ENCODE data around the gene NDUFAB1.
"Not testable (repeated sequence)": the region's sequence is repeated elsewhere in the genome, so short reads cannot be mapped to it uniquely, and the experiment has no call there.

The NDUFAB1 gene

DNA sequence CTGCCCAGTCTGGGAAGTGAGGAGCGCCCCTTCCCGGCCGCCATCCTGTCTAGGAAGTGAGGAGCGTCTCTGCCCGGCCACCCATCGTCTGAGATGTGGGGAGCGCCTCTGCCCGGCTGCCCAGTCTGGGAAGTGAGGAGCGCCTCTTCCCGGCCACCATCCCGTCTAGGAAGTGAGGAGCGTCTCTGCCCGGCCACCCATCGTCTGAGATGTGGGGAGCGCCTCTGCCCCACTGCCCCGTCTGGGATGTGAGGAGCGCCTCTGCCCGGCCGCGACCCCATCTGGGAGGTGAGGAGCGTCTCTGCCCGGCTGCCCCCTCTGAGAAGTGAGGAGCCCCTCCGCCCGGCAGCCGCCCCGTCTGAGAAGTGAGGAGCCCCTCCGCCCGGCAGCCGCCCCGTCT lies 12.8 kb downstream of the NDUFAB1 start:
- not testable (repeated sequence) for DNase-seq

GRCh38 chr16:23581764-23582163 lies 14.4 kb downstream of the NDUFAB1 start:
- DNase-seq, result no peak

DNA sequence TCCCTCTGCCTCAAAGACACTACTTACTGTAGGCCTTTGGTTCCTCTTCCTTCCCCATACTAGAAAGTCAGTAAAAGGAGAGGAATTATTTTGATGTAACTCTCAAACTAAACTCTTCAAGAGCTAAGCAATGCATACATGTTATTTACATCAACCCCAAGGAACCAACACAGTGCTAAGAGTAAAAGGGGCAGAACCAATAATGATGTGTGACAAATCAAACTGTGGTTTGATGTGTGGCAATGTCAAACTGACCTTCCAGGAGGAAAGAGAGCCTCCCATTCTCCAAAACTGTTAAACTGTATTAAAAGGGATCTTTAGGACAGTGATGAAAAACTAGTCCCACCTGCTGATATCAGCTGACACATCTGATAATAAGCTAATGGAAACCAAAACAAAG lies 15.7 kb downstream of the NDUFAB1 start:
- DNase-seq, result no peak

- DNase-seq, result no peak
These were observed 16.7 kb downstream of the NDUFAB1 start for GRCh38 chr16:23579371-23579770.

DNA sequence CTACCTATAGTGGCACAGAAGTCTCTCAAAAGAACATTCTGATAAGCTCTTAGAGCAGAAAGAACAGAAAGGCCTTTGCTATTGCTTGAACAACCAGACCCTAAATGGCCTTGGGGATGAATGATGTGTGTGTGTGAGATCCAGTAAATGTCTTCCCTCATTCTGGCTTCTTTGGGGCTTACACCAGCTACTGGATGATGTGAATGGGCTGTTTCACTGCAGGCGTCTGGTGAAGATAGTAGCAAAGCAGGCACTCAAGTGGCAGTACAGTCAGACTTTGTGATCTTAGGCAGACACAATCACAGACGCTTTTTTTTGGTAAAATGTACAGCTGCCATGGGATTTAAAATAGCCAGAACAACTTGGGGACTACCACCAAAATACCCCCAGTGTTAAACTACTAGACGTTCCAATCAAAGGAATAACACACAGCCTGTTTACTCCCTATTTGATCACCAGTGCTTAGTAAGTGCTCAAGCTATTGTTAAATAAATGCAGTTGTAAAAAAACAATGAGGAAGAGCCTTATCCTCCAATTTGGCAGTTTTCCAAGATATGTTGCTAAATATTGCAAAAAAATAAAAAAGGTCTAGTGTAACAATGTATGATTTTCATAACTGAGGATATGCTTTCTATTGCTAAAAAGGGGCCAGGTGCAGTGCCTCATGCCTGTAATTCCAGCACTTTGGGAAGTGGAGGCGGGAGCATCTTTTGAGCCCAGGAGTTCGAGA lies 17.9 kb downstream of the NDUFAB1 start:
- DNase-seq, result no peak

GRCh38 chr16:23577493-23577892 lies 18.6 kb downstream of the NDUFAB1 start:
- DNase-seq, result no peak

GRCh38 chr16:23575834-23576233 lies 20.3 kb downstream of the NDUFAB1 start:
- no peak for DNase-seq

GRCh38 chr16:23573817-23574216 lies 22.3 kb downstream of the NDUFAB1 start:
- no peak for DNase-seq

- DNase-seq, result no peak
These were observed 23.7 kb downstream of the NDUFAB1 start for GRCh38 chr16:23572394-23572793.

GRCh38 chr16:23571895-23572294 lies 24.2 kb downstream of the NDUFAB1 start:
- DNase-seq, result no peak

DNA sequence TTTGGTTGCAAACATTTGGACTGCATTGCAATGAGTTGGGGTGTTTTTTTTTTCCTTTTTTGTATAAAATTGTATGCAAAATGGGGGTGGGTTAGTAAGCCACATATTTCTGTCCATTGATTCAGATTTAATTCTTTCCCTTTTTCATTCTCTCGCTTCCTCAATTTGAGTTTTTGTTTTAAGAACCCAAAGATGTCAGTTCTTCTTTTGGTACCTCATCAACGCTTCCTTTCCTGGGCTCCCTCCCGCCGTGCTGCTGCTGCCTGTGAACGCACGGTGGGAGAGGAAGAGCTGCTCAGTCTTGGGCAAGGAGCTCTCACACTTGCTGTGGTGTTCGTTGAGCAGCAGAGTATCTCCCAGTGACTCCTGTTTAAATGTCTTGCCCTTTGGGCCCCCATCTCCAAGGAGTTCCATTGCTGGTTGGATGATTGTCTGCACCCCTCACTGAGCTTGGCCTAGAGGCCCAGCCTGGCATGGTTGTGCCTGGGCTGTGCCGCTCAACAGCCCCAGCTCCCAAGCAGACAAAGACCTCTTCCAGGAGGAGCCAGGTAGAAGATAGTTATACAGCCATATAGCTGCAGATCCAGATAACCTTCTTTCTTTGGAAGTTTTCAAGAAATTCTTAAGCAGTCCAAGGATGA lies 25.0 kb downstream of the NDUFAB1 start:
- no peak for DNase-seq

DNA sequence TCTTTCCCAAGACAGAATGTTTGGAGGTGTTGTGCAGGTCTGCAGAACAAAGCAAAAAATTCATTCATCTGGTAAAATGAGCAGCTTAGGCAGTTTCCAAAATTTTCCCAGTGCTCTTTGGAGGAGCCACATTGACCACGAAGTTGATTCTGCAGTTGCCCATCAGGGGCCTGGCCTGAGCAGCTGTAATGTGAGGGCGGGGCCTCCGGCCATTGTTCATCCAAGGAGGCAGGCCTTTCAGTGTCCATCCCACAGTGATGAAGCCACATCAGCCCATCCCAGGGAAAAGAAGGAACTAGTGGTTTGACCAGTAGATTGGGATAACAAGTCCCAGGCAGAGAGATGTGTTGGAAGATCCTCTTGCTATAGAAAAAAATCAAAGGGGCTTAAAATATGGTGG lies 28.5 kb downstream of the NDUFAB1 start:
- no peak for DNase-seq

DNA sequence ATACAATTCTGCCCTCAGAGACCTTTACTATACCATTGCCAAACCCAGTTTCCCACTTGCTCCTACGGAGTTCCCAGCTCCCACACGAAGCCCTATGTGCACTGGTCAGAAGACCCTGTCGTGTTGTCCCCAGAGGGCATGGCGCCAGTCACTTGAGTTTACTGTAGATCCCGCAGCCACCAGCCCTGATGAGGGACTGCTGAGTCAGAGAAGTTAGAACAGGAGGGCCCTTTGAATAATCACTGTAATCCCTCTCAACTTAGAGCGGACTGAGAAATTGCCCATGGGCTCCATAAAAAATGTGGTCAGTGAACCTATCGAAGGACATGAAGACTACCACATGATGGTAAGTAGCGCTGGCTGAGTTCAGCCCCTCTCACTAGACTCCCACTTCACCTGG lies 29.4 kb downstream of the NDUFAB1 start:
- DNase-seq, result no peak

DNA sequence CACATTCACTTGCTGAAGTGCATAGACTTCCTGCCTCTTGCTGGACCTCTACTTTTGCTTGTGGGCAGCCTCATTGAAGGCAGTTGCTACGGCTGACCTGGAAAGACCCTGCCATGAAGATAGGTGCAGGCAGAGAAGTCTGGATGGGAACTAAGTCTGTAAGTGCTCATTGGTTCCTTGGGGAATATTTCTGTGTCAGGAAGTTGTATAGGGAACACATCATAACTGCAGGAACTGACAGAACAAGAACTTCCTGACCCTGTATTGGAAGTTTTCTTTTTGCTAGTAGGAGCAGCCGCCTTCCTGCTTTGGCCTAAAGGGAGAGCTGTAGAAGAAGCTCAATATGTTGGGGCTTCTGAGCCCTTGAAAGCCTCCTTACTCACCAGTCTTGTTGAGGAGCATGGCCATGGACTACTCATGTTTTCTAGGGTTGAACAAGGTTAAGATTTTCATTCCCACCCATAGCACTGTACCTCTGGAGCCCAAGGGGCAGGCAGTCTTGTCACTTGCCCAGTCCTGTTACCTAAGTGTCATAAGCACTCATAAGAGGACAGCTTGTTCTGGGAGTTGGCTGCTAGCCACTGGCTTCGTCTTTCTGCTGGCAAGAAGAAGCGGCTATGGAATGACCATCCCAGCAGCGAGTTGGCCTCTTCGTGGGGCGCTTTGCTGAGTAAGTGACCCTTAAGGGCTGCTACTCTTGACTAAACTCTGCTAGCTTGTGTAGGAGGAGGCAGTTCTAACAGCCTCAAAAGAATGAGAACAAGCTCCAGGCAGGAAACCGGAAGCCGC lies 31.3 kb downstream of the NDUFAB1 start:
- no peak for DNase-seq

- no peak for DNase-seq
These were observed 32.9 kb downstream of the NDUFAB1 start for GRCh38 chr16:23563186-23563585.

- no peak for DNase-seq
These were observed 33.6 kb downstream of the NDUFAB1 start for GRCh38 chr16:23562505-23562904.

DNA sequence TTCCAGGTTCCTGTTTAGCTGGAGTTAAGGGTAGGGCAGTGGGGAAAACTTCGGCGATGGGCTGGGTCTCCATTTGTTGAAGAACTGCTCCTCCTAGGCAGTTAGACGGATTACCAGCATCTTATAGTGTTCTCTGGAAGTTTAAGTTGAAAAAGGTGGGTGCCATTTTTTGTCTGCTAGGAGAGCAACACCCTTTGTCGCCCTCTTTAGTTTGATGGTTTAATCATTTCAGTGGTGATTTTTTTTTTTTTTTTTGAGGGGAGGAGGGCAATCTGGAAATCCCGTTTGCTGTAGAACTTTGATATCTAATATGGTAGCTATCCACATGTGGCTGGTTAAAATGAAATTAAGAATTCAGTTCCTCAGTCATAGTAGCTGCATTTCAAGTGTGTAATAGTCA lies 34.5 kb downstream of the NDUFAB1 start:
- no peak for DNase-seq

GRCh38 chr16:23557779-23558702 lies 38.1 kb downstream of the NDUFAB1 start:
- DNase-seq, result no peak

DNA sequence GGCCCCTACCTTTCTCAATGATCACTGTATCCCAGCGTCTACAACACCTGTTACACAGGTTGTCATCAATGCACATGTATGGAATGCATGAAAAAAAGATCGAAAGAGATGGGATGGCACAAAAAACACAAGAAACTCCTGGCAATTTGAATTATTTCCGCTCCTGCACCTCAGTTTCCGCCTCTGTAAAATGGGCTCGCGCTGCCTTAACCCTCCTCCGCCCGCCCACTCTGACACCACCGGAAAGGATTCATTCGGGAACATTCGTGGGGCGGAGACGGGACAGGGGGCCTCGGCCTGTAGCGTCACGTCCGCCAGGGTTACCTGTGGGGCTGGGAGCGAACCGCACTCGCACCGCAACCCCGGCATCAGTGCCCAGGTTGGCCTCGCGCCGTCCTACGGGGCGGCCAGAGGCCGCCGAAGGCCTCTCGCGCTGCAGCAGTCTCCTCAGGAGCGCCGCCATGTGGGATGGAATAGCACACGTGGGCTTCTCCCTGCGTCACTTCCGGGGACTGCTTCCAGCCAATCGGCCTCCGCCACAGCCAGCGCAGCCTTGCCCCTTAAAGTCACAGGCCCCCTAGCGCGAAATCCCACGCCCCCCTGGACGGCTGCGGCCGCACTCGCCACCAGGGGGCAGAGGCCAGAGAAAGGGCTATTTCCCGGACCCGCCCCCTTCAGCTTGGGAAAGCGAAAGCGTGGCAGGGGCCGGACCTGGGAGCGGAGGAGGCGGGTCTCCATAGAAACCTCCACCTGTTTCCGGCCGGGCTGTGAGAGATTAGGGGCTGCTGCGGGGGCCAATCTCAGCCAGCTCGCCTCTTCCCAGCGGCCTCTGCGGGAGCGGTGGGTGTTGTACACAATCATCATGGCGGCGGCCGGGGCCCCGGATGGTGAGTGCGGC lies 39.0 kb downstream of the NDUFAB1 start, which contains the start of the genes EARS2 and UBFD1:
Gene EARS2 (minus strand): TSS at position 470 of the 898 bp plus-strand sequence. CDS start 7 bp downstream, at position 463.
Gene UBFD1 (plus strand): TSS at position 847 of the 898 bp plus-strand sequence. CDS start 16 bp downstream, at position 863.
- peak; percentile 92 for DNase-seq

DNA sequence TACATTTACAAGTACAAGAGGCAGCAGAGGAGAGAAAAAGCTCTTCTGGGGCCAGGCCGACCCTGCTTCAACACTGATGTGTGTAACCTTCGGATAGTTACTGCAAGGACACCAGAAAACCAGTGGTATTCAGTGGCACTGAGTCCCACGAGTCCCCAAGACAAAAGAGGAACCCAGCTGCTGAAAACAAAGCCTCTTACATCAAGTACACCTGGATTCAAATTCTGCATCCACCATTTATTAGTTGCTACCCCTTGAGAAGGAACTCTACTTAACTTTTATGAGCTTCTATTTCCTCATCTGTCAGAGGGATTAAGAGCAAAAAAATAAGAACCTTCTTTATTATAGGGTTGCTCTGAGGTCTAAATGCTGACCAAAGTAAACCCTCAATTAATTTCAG lies 41.6 kb downstream of the NDUFAB1 start:
- no peak for DNase-seq

- no peak for DNase-seq
These were observed 44.0 kb downstream of the NDUFAB1 start for GRCh38 chr16:23552161-23552560.
